HL-60 (cell line): ENCODE data around the gene ZNF691.

Experiments used
- DNase-seq, 2 experiments: peaks; one replicate each; pipeline ENCODE4 v3.0.0-alpha.2; 2010 to 2020; ENCODE audit warnings: low read depth in 1 of 2, low spot score in 1 of 2
- H3K27ac ChIP-seq: fragments of 250-450 bp; sonication (Bioruptor Pico); replicated peaks from 2 replicates; pipeline ENCODE4 v1.5.1; 2020; ENCODE audit warnings: mild to moderate bottlenecking, moderate library complexity
- H3K27me3 ChIP-seq: fragments of 250-450 bp; sonication (Bioruptor Pico); 2 replicates; pipeline ENCODE4 v1.5.1; 2021; ENCODE audit warnings: mild to moderate bottlenecking, moderate library complexity; ENCODE audit not compliant: insufficient read depth, poor library complexity, severe bottlenecking
- H3K4me3 ChIP-seq: replicated peaks from 2 replicates; pipeline ENCODE4 v1.5.1; 2011; ENCODE audit warnings: mild to moderate bottlenecking, control low read depth, low read length; ENCODE audit not compliant: insufficient read depth
- GABPA ChIP-seq: IDR thresholded peaks from 2 replicates; pipeline ENCODE4 v1.6.1; 2012; ENCODE audit warnings: low read depth
- POLR2AphosphoS5 ChIP-seq: IDR thresholded peaks from 2 replicates; pipeline ENCODE4 v1.6.1; 2012; ENCODE audit warnings: low read depth
- SPI1 ChIP-seq: IDR thresholded peaks from 2 replicates; pipeline ENCODE4 v1.6.1; 2012; ENCODE audit warnings: low read depth, mild to moderate bottlenecking, borderline replicate concordance
- TF ChIP-seq, protein P1 (sequence below): IDR thresholded peaks from 2 replicates; pipeline ENCODE4 v1.6.1; 2012; ENCODE audit warnings: low read depth; ENCODE audit not compliant: insufficient replicate concordance
- TF ChIP-seq, protein P2 (sequence below): IDR thresholded peaks from one replicate; pipeline ENCODE4 v1.5.1; 2011; ENCODE audit warnings: low read length, control low read depth, inconsistent platforms; ENCODE audit not compliant: insufficient read depth

The ZNF691 gene

DNA sequence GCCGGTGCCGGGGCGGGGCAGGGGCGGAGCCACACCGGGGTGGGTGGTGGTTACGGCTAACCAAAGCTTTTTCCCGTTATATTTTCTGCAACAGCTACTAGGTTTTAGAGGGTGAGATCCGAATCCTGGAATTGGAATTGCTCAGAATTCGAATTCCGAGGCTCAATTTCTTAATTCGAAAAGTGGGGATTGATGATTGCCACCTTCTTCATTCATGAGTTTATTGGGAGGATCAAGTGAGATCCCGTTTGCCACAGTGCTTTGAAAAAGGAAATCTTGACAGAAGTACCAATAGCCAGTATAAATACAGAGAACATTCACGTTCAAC, 29.0 kb upstream of the ZNF691 start:
- TF ChIP-seq, protein P1, sequence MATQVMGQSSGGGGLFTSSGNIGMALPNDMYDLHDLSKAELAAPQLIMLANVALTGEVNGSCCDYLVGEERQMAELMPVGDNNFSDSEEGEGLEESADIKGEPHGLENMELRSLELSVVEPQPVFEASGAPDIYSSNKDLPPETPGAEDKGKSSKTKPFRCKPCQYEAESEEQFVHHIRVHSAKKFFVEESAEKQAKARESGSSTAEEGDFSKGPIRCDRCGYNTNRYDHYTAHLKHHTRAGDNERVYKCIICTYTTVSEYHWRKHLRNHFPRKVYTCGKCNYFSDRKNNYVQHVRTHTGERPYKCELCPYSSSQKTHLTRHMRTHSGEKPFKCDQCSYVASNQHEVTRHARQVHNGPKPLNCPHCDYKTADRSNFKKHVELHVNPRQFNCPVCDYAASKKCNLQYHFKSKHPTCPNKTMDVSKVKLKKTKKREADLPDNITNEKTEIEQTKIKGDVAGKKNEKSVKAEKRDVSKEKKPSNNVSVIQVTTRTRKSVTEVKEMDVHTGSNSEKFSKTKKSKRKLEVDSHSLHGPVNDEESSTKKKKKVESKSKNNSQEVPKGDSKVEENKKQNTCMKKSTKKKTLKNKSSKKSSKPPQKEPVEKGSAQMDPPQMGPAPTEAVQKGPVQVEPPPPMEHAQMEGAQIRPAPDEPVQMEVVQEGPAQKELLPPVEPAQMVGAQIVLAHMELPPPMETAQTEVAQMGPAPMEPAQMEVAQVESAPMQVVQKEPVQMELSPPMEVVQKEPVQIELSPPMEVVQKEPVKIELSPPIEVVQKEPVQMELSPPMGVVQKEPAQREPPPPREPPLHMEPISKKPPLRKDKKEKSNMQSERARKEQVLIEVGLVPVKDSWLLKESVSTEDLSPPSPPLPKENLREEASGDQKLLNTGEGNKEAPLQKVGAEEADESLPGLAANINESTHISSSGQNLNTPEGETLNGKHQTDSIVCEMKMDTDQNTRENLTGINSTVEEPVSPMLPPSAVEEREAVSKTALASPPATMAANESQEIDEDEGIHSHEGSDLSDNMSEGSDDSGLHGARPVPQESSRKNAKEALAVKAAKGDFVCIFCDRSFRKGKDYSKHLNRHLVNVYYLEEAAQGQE, result no peak
- TF ChIP-seq SPI1 (no peak), GABPA (no peak), POLR2AphosphoS5 (no peak)
- TF ChIP-seq, protein P2, sequence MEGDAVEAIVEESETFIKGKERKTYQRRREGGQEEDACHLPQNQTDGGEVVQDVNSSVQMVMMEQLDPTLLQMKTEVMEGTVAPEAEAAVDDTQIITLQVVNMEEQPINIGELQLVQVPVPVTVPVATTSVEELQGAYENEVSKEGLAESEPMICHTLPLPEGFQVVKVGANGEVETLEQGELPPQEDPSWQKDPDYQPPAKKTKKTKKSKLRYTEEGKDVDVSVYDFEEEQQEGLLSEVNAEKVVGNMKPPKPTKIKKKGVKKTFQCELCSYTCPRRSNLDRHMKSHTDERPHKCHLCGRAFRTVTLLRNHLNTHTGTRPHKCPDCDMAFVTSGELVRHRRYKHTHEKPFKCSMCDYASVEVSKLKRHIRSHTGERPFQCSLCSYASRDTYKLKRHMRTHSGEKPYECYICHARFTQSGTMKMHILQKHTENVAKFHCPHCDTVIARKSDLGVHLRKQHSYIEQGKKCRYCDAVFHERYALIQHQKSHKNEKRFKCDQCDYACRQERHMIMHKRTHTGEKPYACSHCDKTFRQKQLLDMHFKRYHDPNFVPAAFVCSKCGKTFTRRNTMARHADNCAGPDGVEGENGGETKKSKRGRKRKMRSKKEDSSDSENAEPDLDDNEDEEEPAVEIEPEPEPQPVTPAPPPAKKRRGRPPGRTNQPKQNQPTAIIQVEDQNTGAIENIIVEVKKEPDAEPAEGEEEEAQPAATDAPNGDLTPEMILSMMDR, result no peak
- Histone ChIP-seq H3K27me3 (no peaks in the 10 kb centered on the region), H3K27ac (peak overlapping the region; percentile 38), H3K4me3 (peak overlapping the region; percentile 59)
- DNase-seq, result no peak

DNA sequence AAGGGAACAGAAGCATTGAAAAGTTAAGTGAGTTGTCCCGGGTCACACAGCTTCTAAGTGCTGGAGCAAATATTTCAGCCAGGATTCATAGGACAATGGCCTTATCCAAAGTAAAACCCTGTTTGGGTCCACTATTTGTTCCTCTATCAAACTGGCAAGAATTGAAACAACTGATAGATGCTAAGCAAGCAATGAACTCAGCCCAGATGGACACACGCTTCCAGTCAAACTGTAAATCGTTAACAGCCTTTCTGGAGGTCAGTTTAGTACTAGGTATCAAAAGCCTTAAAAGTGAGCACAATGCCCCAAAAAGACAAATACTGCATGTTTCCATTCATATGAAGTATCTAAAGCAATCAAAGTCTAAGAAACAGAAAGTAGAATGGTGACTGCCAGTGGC, 28.4 kb upstream of the ZNF691 start:
- Histone ChIP-seq H3K4me3 (no peak overlapping the region), H3K27ac (peak overlapping the region; percentile 38; the same call in 1 of the 2 replicates), H3K27me3 (no peaks in the 10 kb centered on the region)
- DNase-seq, result no peak
- TF ChIP-seq, protein P1, result no peak
- TF ChIP-seq SPI1 (no peak), GABPA (no peak), POLR2AphosphoS5 (no peak)
- TF ChIP-seq, protein P2, result no peak

DNA sequence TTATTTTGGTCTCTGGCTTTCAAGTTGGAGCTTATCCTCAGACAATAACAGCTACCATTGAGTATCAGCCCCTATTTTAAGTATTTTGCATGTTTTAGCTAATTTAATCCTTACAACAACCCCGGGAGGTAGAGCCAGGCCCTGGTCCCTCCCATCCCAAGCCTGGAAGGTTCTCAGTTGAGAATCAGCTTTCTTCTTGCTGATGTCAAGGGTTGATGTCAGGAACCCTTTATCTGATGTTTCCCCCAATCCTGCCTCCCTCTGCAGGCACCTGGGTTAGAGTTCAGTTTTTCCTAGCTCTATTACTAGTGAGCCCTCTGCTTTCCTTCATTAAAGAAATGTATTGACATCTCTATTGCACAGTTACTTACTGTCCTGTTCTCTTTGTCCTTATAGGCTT, 25.6 kb upstream of the ZNF691 start:
- no peak for DNase-seq
- no peak overlapping the region for H3K4me3 ChIP-seq
- no peak for TF ChIP-seq POLR2AphosphoS5
- TF ChIP-seq, protein P2, result no peak
- TF ChIP-seq GABPA, result no peak
- no peak for TF ChIP-seq SPI1
- TF ChIP-seq, protein P1, result no peak
- no peak overlapping the region for H3K27ac ChIP-seq
- H3K27me3 ChIP-seq, result no peaks in the 10 kb centered on the region
